Measurements from ENCODE around the gene MANEAL.

MANEAL gene

GRCh38 chr1:37792943-37793686, 532 bp upstream of the MANEAL start:
- no peak for DNase-seq (ENCODE audit: low read depth)

GRCh38 chr1:37794372-37795339, 1.0 kb downstream of the MANEAL start:
- DNase-seq (ENCODE audit: low read depth): no peak

DNA sequence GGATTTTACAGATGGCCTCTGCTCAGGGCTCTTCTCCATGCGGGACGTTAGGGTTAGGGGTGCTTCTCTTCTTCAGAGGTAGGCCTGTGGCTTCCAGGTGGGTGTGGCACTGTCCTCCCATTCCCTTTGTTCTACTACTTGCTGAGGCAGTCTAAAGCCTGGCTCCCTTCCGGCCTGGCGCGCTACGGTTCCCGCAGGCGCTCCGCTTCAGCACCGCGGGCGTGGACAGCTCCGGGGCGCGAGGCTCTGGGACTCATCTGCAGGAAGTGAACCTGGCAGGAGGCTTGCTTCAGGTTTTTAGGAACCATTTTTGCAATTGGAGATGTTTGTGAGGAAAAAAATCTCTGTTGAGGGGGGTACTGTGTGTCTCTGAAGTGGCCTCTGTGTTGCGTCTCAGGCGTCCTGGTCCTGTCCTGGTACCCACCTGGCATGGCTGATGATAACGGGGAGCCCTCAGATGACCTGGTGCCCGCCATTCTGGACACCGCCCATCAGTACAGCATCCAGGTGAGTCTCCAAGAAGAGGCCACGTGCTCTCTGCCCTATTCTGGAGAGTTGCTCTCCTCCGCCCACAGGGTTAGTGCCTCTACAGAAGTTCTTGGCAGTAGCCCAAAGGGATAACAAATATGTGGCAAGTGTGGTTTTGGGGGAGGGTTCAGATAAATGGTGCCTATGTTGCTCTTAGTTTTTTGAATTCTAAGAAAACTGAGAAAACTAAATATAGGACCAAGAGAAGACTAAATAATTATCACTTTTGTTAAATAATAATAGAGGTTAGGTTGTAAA, 1.9 kb downstream of the MANEAL start:
- no peak for DNase-seq (ENCODE audit: low read depth)

- DNase-seq (ENCODE audit: low read depth): peak; percentile 50
Measured at GRCh38 chr1:37797750-37798345, 4.2 kb downstream of the MANEAL start.

GRCh38 chr1:37802439-37802838, 8.8 kb downstream of the MANEAL start:
- DNase-seq (ENCODE audit: low read depth): no peak

DNA sequence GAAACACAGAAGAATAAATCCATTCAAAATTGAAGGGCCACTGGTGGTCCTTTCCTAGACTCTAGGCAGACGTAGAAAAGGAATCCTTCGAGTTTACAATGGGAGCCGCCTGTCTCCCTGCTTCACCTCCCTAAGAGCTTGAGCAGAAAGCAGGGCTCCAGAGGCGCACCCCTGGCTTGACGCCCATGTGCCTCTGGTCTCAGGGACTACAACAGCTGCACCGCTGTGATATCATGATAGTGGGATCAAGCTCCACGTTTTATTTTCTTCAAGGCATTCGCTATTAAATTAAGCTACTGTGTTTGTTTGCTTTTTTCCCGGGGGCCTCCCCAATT, 13.5 kb downstream of the MANEAL start:
- DNase-seq (ENCODE audit: low read depth): no peak

- DNase-seq (ENCODE audit: low read depth): peak; percentile 57
Measured at GRCh38 chr1:37807555-37808368, 14.1 kb downstream of the MANEAL start, which contains the start of the genes C1orf122 and YRDC. Gene C1orf122, plus strand, starts transcription at chr1:37807790. Its CDS starts 615 bp downstream, at chr1:37808405. Gene YRDC, minus strand, starts transcription at chr1:37808208. Its CDS starts 28 bp downstream, at chr1:37808180.

DNA sequence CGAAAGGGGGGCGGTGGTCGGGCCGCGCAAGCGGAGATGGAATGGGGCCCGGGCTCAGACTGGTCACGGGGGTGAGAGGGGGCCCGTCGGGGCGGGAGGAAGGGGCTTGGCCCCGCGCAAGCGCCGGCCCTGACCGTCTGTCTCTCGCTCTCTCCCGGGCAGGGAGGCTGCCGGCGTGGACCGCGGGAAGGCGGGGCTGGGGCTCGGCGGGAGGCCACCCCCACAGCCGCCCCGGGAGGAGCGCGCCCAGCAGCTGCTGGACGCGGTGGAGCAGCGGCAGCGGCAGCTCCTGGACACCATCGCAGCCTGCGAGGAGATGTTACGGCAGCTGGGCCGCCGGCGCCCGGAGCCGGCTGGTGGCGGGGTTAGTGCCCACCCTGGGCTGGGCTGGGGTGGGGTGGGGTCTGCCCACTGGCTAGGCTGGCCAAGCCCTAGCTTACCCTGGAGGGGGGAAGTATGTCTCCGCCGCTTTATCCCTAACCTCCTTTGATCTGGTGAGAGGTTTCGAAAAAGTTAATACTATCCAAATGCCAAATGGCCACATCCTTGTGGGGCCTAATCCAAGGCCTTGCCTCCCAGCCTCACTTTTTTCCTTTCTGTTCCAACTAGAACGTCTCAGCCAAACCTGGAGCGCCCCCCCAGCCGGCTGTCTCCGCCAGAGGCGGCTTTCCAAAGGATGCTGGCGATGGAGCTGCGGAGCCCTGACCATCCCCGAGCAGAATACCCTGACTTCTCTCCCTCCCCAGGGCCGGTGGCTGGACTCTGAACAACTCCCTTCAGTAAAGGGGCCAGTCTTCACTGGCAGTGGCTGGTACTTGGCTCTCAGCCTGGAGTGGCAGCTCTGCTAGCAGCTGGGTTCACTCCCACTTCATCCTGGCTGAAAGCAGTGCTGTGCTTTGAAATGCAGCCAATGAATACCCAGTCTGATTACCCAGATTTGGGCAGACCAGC, 15.0 kb downstream of the MANEAL start:
- DNase-seq (ENCODE audit: low read depth): no peak

DNA sequence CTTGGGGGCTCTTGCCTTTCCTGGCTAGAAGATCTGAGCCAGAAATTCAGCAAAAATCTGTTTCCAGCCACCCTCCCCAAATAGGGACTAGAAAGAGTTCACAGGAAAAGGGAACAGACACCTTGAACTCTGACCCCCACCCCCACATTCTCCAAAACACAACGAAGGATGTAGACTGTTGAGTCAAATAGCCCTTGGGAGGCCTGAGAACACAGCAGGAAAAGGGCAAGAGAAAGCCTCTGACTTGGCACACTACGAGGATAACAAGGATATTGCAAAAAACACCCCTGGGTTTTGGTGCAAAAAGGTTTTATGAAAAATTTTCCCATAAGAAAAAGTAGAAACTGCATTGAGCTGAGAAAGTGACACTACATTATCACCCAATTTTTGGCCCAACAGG, 16.3 kb downstream of the MANEAL start:
- no peak for DNase-seq (ENCODE audit: low read depth)

DNA sequence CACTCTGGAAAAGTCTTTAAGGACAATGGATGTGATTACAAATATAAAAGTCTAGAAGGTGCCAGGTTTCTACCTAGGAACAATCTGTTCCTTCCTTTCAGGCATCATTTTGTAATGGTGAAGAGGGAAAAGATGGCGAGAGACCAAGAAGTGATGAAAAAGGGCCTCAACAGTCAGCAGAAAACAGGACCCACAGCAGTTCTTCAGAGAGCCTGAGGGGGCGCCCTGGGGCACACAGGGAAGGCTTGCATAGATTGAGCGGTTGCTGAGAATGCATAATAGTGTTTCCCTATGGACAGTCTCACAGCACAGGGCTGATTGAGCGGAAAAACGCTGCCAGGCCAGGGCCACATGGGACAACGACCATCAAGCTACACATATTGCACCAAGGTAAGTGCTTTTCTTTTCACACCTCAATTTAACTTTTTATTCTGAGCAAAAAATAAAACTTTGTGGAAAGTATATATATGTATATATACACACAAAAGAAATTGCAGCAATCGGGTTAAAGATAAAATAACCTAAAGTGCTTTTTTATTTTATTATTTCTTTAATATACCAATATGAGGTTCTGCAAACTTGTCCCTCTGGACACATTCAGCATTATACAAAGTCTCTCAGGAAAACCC, 17.5 kb downstream of the MANEAL start:
- DNase-seq (ENCODE audit: low read depth): no peak

GRCh38 chr1:37813529-37814145, 20.0 kb downstream of the MANEAL start:
- DNase-seq (ENCODE audit: low read depth): no peak

GRCh38 chr1:37814252-37814651, 20.6 kb downstream of the MANEAL start:
- DNase-seq (ENCODE audit: low read depth): no peak

DNA sequence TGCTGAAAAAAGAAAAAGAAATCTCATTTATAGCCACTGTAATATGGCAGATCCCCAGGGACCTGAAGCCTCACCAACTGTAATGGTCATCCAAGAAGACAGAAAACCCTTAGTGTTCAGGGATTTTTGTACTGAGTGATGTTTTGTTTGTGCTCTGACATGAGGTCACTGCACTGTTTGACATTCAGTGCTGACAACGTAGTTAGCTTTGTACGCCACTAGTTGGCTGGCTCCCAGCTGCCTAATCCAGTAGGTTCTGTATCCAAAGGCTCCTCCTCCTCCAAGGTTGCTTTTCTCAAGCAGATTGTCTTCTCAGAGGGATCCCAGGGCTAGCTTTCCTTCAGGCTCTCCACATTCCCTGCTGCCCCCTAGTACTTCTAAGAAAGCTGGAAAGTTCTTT, 23.8 kb downstream of the MANEAL start:
- DNase-seq (ENCODE audit: low read depth): no peak

- DNase-seq (ENCODE audit: low read depth): no peak
Measured at GRCh38 chr1:37821481-37821880, 27.8 kb downstream of the MANEAL start.

DNA sequence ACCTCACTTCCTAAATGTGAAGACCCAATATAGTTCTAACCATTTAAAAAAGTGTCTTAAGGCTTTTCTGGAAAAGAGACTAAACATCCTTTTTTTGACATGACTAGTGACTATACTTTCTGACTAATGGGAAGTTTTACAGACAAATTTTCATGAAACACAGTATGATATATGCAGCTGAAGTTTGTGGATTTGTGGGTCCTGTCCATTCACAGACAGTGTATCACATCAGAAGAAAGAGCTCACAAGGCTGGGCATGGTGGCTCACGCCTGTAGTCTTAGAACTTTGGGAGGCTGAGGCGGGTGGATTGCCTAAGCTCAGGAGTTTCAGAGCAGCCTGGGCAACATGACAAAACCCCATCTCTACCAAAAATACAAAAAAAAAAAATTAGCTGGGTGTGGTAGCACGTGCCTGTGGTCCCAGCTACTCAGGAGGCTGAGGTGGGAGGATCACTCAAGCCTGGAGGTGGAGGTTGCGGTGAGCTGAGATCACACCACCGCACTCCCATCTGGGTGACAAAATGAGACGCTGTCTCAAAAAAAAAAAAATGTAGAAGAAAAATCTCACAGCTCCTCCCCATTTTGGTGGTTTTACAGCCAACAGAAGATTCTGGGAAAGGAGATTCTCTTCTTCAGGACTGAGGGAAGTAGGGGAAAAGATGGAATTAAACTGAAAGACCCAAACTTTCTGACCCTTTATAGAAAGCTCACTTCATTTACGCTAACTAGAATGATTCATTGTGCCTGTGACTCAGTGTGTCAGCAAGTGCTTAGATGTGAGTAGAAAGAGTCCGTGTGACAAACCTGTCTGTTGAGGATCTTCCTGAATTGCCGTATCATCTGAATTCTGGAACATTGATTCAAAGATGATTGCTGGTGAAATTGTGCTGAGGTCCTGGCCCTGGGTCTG, 29.5 kb downstream of the MANEAL start:
- no peak for DNase-seq (ENCODE audit: low read depth)

DNA sequence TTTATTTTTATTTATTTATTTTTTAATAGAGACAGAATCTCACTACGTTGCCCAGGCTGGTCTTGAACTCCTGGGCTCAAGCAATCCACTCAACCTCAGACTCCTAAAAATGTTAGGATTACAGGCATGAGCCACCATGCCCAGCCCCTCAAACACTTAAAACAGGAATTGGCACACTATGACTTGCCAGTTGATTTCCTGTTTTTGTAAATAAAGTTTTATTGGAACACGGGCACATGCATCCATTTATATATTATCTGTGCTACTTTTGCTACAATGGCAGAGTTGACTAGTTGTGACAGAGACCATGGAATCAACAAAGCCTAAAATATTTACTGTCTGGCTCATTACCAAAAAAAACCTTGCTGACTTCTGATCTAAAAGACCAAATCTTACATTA, 30.4 kb downstream of the MANEAL start:
- DNase-seq (ENCODE audit: low read depth): no peak

- DNase-seq (ENCODE audit: low read depth): no peak
Measured at GRCh38 chr1:37825506-37825905, 31.9 kb downstream of the MANEAL start.

All from GM04503 (cell line).